Ovary (tissue), 3 donors: ENCODE measurements around the gene MSLN.

Source experiments
- CTCF ChIP-seq, 3 donors: fragments of 450-650 bp in 2 of 3; fragments of 200-600 bp in 1 of 3; IDR thresholded peaks; one replicate each; pipeline versions ENCODE4 v1.5.1 to v1.8.0; 2016 to 2022; ENCODE audit warnings: antibody characterized with exemption in 3 of 3, mild to moderate bottlenecking in 1 of 3
- POLR2A ChIP-seq: fragments of 450-650 bp; IDR thresholded peaks from one replicate; pipeline ENCODE4 v1.6.1; 2017; ENCODE audit warnings: antibody characterized with exemption, mild to moderate bottlenecking, moderate library complexity
- donor health status: DM: no; HTN: no; CAD: no.

GRCh38 chr16:769184-769784 is 8.8 kb downstream of the MSLN start:
- TF ChIP-seq CTCF (IDR thresholded peaks at IDR 0.05) (no peak), POLR2A (no peak)
